ENCODE measurements around the gene DOCK4. TPM values are rescaled to one million over a fixed set of nuclear protein-coding genes. Genes with fewer than 3 reads are reported as not detected.

Gene DOCK4
- total RNA-seq, 4 donors from 2014 or later: 6.4 to 20.5 (median 9.7) TPM

GRCh38 chr7:112010994-112011393 is 195.2 kb downstream of the DOCK4 start:
- H3K9me3 ChIP-seq: no peaks in the 10 kb centered on the region
- TF ChIP-seq EP300 (IDR thresholded peaks at IDR 0.05): no peak
- TF ChIP-seq POLR2AphosphoS5 (IDR thresholded peaks at IDR 0.05): no peak
- no peak for TF ChIP-seq POLR2A (IDR thresholded peaks at IDR 0.05)
- no peak for TF ChIP-seq CTCF (IDR thresholded peaks at IDR 0.05)
- H3K36me3 ChIP-seq: no peaks in the 10 kb centered on the region
- no peak for DNase-seq (ENCODE audit: low spot score in 2 of 2)
- H3K4me1 ChIP-seq: no peaks in the 10 kb centered on the region
- H3K4me3 ChIP-seq: no peak overlapping the region
- WGBS: 78% methylated on average over 2 of the region's 4 CpGs
- H3K27ac ChIP-seq: no peak overlapping the region
- H3K27me3 ChIP-seq: no peaks in the 10 kb centered on the region

GRCh38 chr7:112010109-112010508 is 196.1 kb downstream of the DOCK4 start:
- TF ChIP-seq POLR2A (IDR thresholded peaks at IDR 0.05) (no peak), CTCF (IDR thresholded peaks at IDR 0.05) (no peak), POLR2AphosphoS5 (IDR thresholded peaks at IDR 0.05) (no peak), EP300 (IDR thresholded peaks at IDR 0.05) (no peak)
- H3K36me3 ChIP-seq: no peaks in the 10 kb centered on the region
- WGBS: 98% methylated on average over 2 of the region's 2 CpGs

GRCh38 chr7:112009081-112009480 is 197.1 kb downstream of the DOCK4 start:
- no peak overlapping the region for H3K27ac ChIP-seq
- no peaks in the 10 kb centered on the region for H3K4me1 ChIP-seq
- no peak overlapping the region for H3K4me3 ChIP-seq
- no peak for TF ChIP-seq CTCF (IDR thresholded peaks at IDR 0.05)
- no peaks in the 10 kb centered on the region for H3K36me3 ChIP-seq
- no peaks in the 10 kb centered on the region for H3K9me3 ChIP-seq
- H3K27me3 ChIP-seq: no peaks in the 10 kb centered on the region
- DNase-seq (ENCODE audit: low spot score in 2 of 2): no peak

More at GRCh38 chr7:112010109-112010508, 196.1 kb downstream of the DOCK4 start:
- no peak overlapping the region for H3K27ac ChIP-seq
- no peaks in the 10 kb centered on the region for H3K9me3 ChIP-seq
- H3K27me3 ChIP-seq: no peaks in the 10 kb centered on the region
- no peak for DNase-seq (ENCODE audit: low spot score in 2 of 2)
- no peaks in the 10 kb centered on the region for H3K4me1 ChIP-seq
- H3K4me3 ChIP-seq: no peak overlapping the region

- 83% methylated on average over 4 of the region's 4 CpGs for WGBS
- Histone ChIP-seq H3K36me3 (no peaks in the 10 kb centered on the region), H3K4me3 (no peak overlapping the region), H3K9me3 (no peaks in the 10 kb centered on the region), H3K4me1 (no peaks in the 10 kb centered on the region), H3K27me3 (no peaks in the 10 kb centered on the region), H3K27ac (no peak overlapping the region)
- no peak for DNase-seq (ENCODE audit: low spot score in 2 of 2)
- no peak for TF ChIP-seq EP300 (IDR thresholded peaks at IDR 0.05)
- no peak for TF ChIP-seq POLR2AphosphoS5 (IDR thresholded peaks at IDR 0.05)
- TF ChIP-seq POLR2A (IDR thresholded peaks at IDR 0.05): no peak
- TF ChIP-seq CTCF (IDR thresholded peaks at IDR 0.05): no peak
Measured at GRCh38 chr7:112007185-112007584, 199.0 kb downstream of the DOCK4 start.

GRCh38 chr7:112006071-112006470 is 200.1 kb downstream of the DOCK4 start:
- H3K27ac ChIP-seq: no peak overlapping the region
- 70% methylated on average over 2 of the region's 2 CpGs for WGBS
- H3K9me3 ChIP-seq: no peaks in the 10 kb centered on the region

More at GRCh38 chr7:112006071-112006470, 200.1 kb downstream of the DOCK4 start:
- DNase-seq (ENCODE audit: low spot score in 2 of 2): no peak
- H3K36me3 ChIP-seq: no peaks in the 10 kb centered on the region
- H3K4me1 ChIP-seq: peaks cover 2% of the 10 kb centered on the region
- H3K4me3 ChIP-seq: no peak overlapping the region
- no peaks in the 10 kb centered on the region for H3K27me3 ChIP-seq
- TF ChIP-seq EP300 (IDR thresholded peaks at IDR 0.05): no peak
- TF ChIP-seq POLR2AphosphoS5 (IDR thresholded peaks at IDR 0.05): no peak
- no peak for TF ChIP-seq POLR2A (IDR thresholded peaks at IDR 0.05)
- TF ChIP-seq CTCF (IDR thresholded peaks at IDR 0.05): no peak
